HL-60/S4 treated with phorbol 12-myristate 13-acetate at 8.2 ng/mL for 4 days and 3 days (cell line): Measurements from ENCODE around the gene EIF2S3B.

Source experiments
- in situ Hi-C: fragments of 300-500 bp; cut with MboI; formaldehyde crosslinking; loops from 2 replicates; pipeline ENCODE4 v1.15.0; 2022; ENCODE audit warnings: low sequenced_read_pairs

Gene EIF2S3B

DNA sequence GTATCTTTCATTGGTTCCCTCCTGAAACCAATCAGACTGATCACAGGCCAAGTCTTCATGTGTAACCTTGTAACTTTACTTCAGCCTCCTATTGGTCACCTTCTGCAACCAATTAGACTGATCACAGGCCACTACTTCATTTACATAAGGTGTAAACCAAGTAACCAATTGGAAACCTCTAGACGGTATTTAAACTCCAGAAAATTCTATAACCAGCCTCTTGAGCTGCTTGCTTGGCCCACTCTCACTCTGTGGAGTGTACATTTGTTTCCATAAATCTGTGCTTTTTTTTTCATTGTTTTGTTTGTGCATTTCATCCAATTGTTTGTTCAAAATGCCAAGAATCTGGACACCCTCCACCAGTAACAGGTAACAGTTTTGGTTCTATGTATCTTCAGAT lies 47.5 kb downstream of the EIF2S3B start:
- in situ Hi-C loops = loop anchor here (25.0 kb wide), 2 partner anchors 191 to 316 kb away; no protein-coding TSS in a partner anchor

DNA sequence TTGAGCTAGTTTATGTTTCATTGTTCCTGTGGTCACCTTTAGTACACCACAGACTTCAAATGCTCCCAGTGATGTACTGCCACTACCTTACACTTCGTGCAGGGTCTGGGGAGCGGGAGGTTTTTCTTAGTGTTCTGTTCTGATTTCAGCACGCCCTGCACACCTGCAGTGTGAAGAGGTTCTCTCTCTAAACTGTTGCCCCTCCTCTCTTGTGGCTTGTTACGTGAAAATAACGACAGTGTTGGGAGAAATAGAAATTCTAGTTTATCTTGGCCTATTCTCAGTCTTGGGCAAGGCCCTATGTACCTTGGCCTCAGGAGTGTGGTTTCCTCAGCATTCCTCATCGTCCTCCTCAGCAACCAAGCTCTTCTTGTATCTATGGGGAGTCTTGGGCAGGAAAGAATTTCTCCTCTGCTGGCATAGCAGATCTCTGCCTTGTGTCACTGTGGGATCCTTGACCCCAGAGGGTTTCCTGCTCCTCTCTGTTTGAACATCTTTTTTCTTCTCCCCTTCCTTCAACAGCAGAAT lies 48.6 kb downstream of the EIF2S3B start:
- in situ Hi-C loops = loop anchor here (25.0 kb wide), 2 partner anchors 192 to 317 kb away; no protein-coding TSS in a partner anchor

DNA sequence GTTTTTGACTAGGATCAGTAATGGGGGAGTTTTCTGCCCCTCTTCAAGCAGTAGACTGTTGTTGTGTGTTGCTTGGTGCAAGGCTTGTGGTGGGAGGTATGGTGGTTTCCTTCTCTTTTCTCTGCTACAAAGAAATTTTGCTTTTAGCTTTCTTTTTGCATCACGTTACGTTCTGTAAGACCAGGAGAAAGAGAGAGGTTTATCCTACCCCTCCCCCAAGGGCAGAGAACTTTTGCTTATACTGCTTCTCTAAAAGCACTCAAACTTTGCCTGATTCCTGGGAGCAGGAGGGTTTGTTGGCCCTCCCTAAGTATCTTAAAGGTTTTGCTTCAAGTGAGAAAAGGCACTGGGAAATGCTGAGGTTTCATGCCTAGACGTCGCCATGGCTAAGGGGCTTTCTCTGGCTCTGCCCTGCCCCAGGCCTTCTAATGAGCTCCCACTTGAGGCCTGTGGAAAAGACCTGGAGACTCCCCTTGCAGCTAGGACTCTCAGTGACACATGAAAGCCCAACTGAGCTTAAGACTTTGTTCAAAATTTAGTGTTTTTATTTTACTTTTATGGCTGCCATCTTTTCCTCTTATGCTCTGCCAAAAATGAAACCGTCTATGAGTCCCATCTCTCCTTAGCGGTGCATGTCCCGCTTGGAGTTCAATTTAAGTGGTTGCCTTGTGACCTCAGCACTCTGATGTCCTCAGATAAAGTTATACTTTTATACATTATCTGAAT lies 49.2 kb downstream of the EIF2S3B start:
- in situ Hi-C loops = loop anchor here (25.0 kb wide), 2 partner anchors 193 to 318 kb away; no protein-coding TSS in a partner anchor

DNA sequence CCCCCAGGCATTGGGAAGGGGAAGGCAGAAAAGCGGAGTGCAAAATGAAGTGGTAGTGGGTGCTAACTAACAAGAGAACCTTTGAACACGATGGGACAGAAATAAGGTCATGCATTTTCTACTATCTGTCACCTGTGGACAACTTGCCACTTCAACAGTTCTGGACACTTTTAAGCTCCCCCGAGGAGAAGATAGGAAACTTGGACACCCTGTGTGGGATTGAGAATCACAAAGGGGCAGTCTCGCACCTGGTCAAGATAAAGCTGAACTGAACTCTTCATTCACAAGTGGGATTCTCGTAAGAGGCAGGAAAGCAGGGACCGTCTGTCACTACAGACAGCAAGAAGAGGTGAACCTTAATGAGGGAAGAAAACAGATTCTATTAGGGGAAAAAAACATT lies 51.6 kb downstream of the EIF2S3B start:
- in situ Hi-C loops = loop anchor here (25.0 kb wide), 2 partner anchors 195 to 320 kb away; no protein-coding TSS in a partner anchor

DNA sequence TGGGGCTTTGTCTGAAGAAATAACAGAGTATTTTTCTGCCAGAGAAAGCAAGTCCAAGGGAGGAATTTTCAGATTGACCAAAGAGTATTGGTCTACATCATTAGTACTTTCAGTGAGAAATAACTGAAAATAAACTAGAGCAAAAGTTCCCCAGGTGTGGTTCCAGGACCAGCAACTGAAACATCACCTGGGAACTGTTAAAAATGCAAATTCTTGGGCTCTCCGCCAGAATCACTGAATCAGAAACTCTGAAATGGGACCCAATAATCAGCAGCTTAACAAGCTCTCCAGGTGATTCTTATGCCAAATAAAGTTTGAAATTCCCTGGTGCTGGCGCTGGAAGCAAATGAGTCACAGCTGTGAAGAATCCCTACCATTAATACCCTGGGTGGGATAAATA lies 52.1 kb downstream of the EIF2S3B start:
- in situ Hi-C loops = loop anchor here (25.0 kb wide), 2 partner anchors 195 to 320 kb away; no protein-coding TSS in a partner anchor
